Measurements from ENCODE around the gene TMEM271. TPM values are rescaled to one million over a fixed set of nuclear protein-coding genes. Genes with fewer than 3 reads are reported as not detected.

TMEM271 gene
- total RNA-seq, 1 donor from 2014 or later = 0.26 TPM

- peaks cover 10% of the 10 kb centered on the region for H3K4me1 Mint-ChIP-seq
- no peak overlapping the region for H3K4me3 Mint-ChIP-seq
- no peak overlapping the region for H3K27ac Mint-ChIP-seq (ENCODE audit: unreplicated experiment)
- peaks cover 7% of the 10 kb centered on the region for H3K36me3 Mint-ChIP-seq (ENCODE audit: low read depth)
- DNase-seq (ENCODE audit: low read depth, low spot score) = no peak
- no peak for TF ChIP-seq CTCF (conservative IDR thresholded peaks at IDR 0.05)
- H3K9me3 Mint-ChIP-seq = peaks cover 9% of the 10 kb centered on the region
- H3K27me3 Mint-ChIP-seq (ENCODE audit: low read depth) = peaks cover 23% of the 10 kb centered on the region
Measured at GRCh38 chr4:588351-588849, 12.3 kb upstream of the TMEM271 start.

GRCh38 chr4:587671-588350 is 11.7 kb upstream of the TMEM271 start:
- no peak for DNase-seq (ENCODE audit: low read depth, low spot score)
- peaks cover 9% of the 10 kb centered on the region for H3K9me3 Mint-ChIP-seq
- peaks cover 21% of the 10 kb centered on the region for H3K27me3 Mint-ChIP-seq (ENCODE audit: low read depth)
- no peak for TF ChIP-seq CTCF (conservative IDR thresholded peaks at IDR 0.05)
- H3K27ac Mint-ChIP-seq (ENCODE audit: unreplicated experiment) = no peak overlapping the region
- peaks cover 4% of the 10 kb centered on the region for H3K4me1 Mint-ChIP-seq
- H3K36me3 Mint-ChIP-seq (ENCODE audit: low read depth) = peaks cover 7% of the 10 kb centered on the region
- no peak overlapping the region for H3K4me3 Mint-ChIP-seq

GRCh38 chr4:583820-584219 is 7.7 kb upstream of the TMEM271 start:
- Mint-ChIP-seq H3K4me3 (no peak overlapping the region), H3K27ac (ENCODE audit: unreplicated experiment) (no peak overlapping the region), H3K9me3 (peaks cover 9% of the 10 kb centered on the region), H3K4me1 (peaks cover 14% of the 10 kb centered on the region), H3K36me3 (ENCODE audit: low read depth) (peaks cover 7% of the 10 kb centered on the region), H3K27me3 (ENCODE audit: low read depth) (peaks cover 48% of the 10 kb centered on the region)
- TF ChIP-seq CTCF (conservative IDR thresholded peaks at IDR 0.05) = no peak
- no peak for DNase-seq (ENCODE audit: low read depth, low spot score)

GRCh38 chr4:581753-582361 is 5.8 kb upstream of the TMEM271 start:
- Mint-ChIP-seq H3K9me3 (peaks cover 6% of the 10 kb centered on the region), H3K4me1 (peaks cover 26% of the 10 kb centered on the region), H3K36me3 (ENCODE audit: low read depth) (peaks cover 7% of the 10 kb centered on the region), H3K27me3 (ENCODE audit: low read depth) (peaks cover 62% of the 10 kb centered on the region), H3K4me3 (no peak overlapping the region), H3K27ac (ENCODE audit: unreplicated experiment) (no peak overlapping the region)
- no peak for DNase-seq (ENCODE audit: low read depth, low spot score)
- TF ChIP-seq CTCF (conservative IDR thresholded peaks at IDR 0.05) = no peak

GRCh38 chr4:581181-581580 is 5.1 kb upstream of the TMEM271 start:
- peaks cover 6% of the 10 kb centered on the region for H3K9me3 Mint-ChIP-seq
- peaks cover 63% of the 10 kb centered on the region for H3K27me3 Mint-ChIP-seq (ENCODE audit: low read depth)
- DNase-seq (ENCODE audit: low read depth, low spot score) = no peak
- H3K36me3 Mint-ChIP-seq (ENCODE audit: low read depth) = peaks cover 7% of the 10 kb centered on the region
- no peak overlapping the region for H3K27ac Mint-ChIP-seq (ENCODE audit: unreplicated experiment)
- TF ChIP-seq CTCF (conservative IDR thresholded peaks at IDR 0.05) = no peak
- H3K4me1 Mint-ChIP-seq = peaks cover 27% of the 10 kb centered on the region
- peak overlapping the region; percentile 12 for H3K4me3 Mint-ChIP-seq
